ENCODE data around the gene RAD23A.

Gene RAD23A

GRCh38 chr19:12993562-12993961 lies 47.9 kb downstream of the RAD23A start:
- Histone ChIP-seq H3K36me3 (ENCODE audit: control insufficient read depth in 2 of 2, insufficient read depth in 1 of 2, low read length in 2 of 2) (peaks cover 0 to 2% of the 10 kb centered on the region in 2 experiments; a peak in 1 of 3 replicates), H3K27ac (ENCODE audit: extremely low read depth, low read depth, low read length) (no peak overlapping the region), H3K4me1 (ENCODE audit: control insufficient read depth, insufficient read depth, low read length) (no peaks in the 10 kb centered on the region), H3K9me3 (ENCODE audit: control insufficient read depth, insufficient read depth, low read depth, low read length) (no peaks in the 10 kb centered on the region), H3K4me3 (ENCODE audit: low read depth, low read length) (no peak overlapping the region)
- CTCF ChIA-PET: interaction anchor here (1.1 to 1.6 kb wide), 4 partner anchors 8 to 101 kb away, joined by 3 to 9 read pairs (median 4); no protein-coding TSS in a partner anchor
- TF ChIP-seq ZNF366 (tag by site-specific recombination; conservative IDR thresholded peaks at IDR 0.05): no peak
- TF ChIP-seq ZNF19 (tag by site-specific recombination; IDR thresholded peaks at IDR 0.05; ENCODE audit: low read depth): no peak
- no peak for TF ChIP-seq ZNF596 (tag by site-specific recombination; IDR thresholded peaks at IDR 0.05)
- TF ChIP-seq MEIS1 (CRISPR knock-in tag; IDR thresholded peaks at IDR 0.05; ENCODE audit: borderline replicate concordance): no peak
- no peak for TF ChIP-seq ZNF544 (tag by site-specific recombination; IDR thresholded peaks at IDR 0.05)
- no peak for TF ChIP-seq ZNF266 (tag by site-specific recombination; IDR thresholded peaks at IDR 0.05; ENCODE audit: low read depth)
- TF ChIP-seq AEBP2 (tag by site-specific recombination; IDR thresholded peaks at IDR 0.05; ENCODE audit: borderline replicate concordance): no peak
- TF ChIP-seq ZNF148 (tag by site-specific recombination; IDR thresholded peaks at IDR 0.05; ENCODE audit: borderline replicate concordance): no peak
- TF ChIP-seq GLI4 (tag by site-specific recombination; IDR thresholded peaks at IDR 0.05): no peak
- TF ChIP-seq ZNF677 (tag by site-specific recombination; IDR thresholded peaks at IDR 0.05): no peak
- TF ChIP-seq ZNF621 (tag by site-specific recombination; IDR thresholded peaks at IDR 0.05): no peak
- no peak for TF ChIP-seq ZNF280D (tag by site-specific recombination; IDR thresholded peaks at IDR 0.05)
- TF ChIP-seq ZNF521 (tag by site-specific recombination; IDR thresholded peaks at IDR 0.05): no peak
- TF ChIP-seq ZNF223 (tag by site-specific recombination; IDR thresholded peaks at IDR 0.05): no peak
- TF ChIP-seq PRDM6 (tag by site-specific recombination; IDR thresholded peaks at IDR 0.05): no peak
- POLR2A ChIA-PET: no interaction called here

All from HEK293 (cell line).